Measurements from ENCODE around the gene POLR2B.

GRCh38 chr4:57059890-57060716, 81.4 kb downstream of the POLR2B start:
- TF ChIP-seq REST (IDR thresholded peaks at IDR 0.05; ENCODE audit: low read depth) = no peak
- TF ChIP-seq MAX (IDR thresholded peaks at IDR 0.05) = no peak
- TF ChIP-seq CBX3 (IDR thresholded peaks at IDR 0.05; ENCODE audit: low read depth) = no peak
